K562 (cell line): ENCODE measurements around the gene FEM1B. TPM values are rescaled to one million over a fixed set of nuclear protein-coding genes. Genes with fewer than 3 reads are reported as not detected.

Source experiments
- ATAC-seq: fragments of 200-7000 bp; cut with Tn5 transposase; 3 replicates; pipeline ENCODE4 v1.9.1; 2020; ENCODE audit warnings: moderate library complexity
- BruUV-seq: library from RNA; stranded (reverse); fragments of 400-500 nt; replicated peaks from 2 replicates; lab custom pipeline; 2021; lab: Mats Ljungman, UMichigan
- CTCF ChIA-PET: fragments of 300-600 bp; formaldehyde crosslinking; extraction: SDS; loops from one replicate; lab custom pipeline; 2021; ENCODE audit warnings: low intra/inter-chr PET ratio; lab: Yijun Ruan, JAX
- POLR2A ChIA-PET: fragments of 300-600, 350-650 bp; sonication (Branson Sonifier 250); formaldehyde crosslinking; extraction: SDS; loops from one replicate; lab custom pipeline; 2021; ENCODE audit warnings: antibody characterized with exemption, inconsistent platforms; lab: Yijun Ruan, JAX
- DNase-seq, 4 experiments: peaks; one replicate each; pipeline versions ENCODE4 v3.0.0 to v3.0.0-alpha.2; 2011 to 2018; ENCODE audit warnings: low spot score in 3 of 4, mixed read lengths in 3 of 4; ENCODE audit errors: extremely low read depth in 1 of 4
- FAIRE-seq: peaks from 2 replicates; lab custom pipeline; 2011; peaks lifted over from hg19 to GRCh38; lab: Jason Lieb, UNC
- H2AFZ ChIP-seq: 2 replicates; pipeline ENCODE4 v1.6.0; 2011; ENCODE audit warnings: low read depth, low read length, control low read depth, inconsistent platforms
- H3K27ac ChIP-seq: fragments of 200-600 bp; 3 replicates; pipeline ENCODE4 v1.8.0; 2011; ENCODE audit warnings: low read depth, mild to moderate bottlenecking, control low read depth, inconsistent platforms, low read length, moderate library complexity, mixed read lengths; ENCODE audit errors: extremely low read depth
- H3K27me3 ChIP-seq, 2 experiments: fragments of 300-600 bp in 1 of 2; 2 replicates in 1 of 2; 3 replicates in 1 of 2; pipeline versions ENCODE4 v1.6.0 to v1.8.0; 2011; ENCODE audit warnings: inconsistent platforms in 2 of 2, low read length in 2 of 2, mild to moderate bottlenecking in 1 of 2, mixed read lengths in 1 of 2, moderate library complexity in 1 of 2; ENCODE audit not compliant: control insufficient read depth in 2 of 2, insufficient read depth in 2 of 2
- H3K36me3 ChIP-seq: fragments of 300-600 bp; 3 replicates; pipeline ENCODE4 v1.8.0; 2011; ENCODE audit warnings: mild to moderate bottlenecking, low read length, inconsistent platforms; ENCODE audit not compliant: control insufficient read depth, insufficient read depth
- H3K4me1 ChIP-seq, 2 experiments: fragments of 200-600 bp in 1 of 2; replicated peaks in 1 of 2; 2 replicates in 1 of 2; 3 replicates in 1 of 2; pipeline versions ENCODE4 v1.5.1 to v1.8.0; 2011; ENCODE audit warnings: inconsistent platforms in 2 of 2, low read length in 2 of 2, mild to moderate bottlenecking in 1 of 2, mixed read lengths in 1 of 2, moderate library complexity in 1 of 2; ENCODE audit not compliant: control insufficient read depth in 2 of 2, insufficient read depth in 2 of 2
- H3K4me2 ChIP-seq: 2 replicates; pipeline ENCODE4 v1.6.1; 2011; ENCODE audit warnings: low read length, control low read depth, inconsistent platforms, mixed read lengths; ENCODE audit not compliant: insufficient read depth
- H3K4me3 ChIP-seq: fragments of 200-600 bp; sonication (generic), shearing (Covaris generic); 2 replicates; pipeline ENCODE4 v1.5.1; 2016; ENCODE audit warnings: control low read depth, inconsistent platforms
- H3K79me2 ChIP-seq: fragments of 200-600 bp; 3 replicates; pipeline ENCODE4 v1.8.0; 2011; ENCODE audit warnings: low read length, inconsistent platforms; ENCODE audit not compliant: control insufficient read depth, insufficient read depth
- H3K9ac ChIP-seq, 2 experiments: 2 replicates each; pipeline versions ENCODE4 v1.6.0 to v1.6.1; 2011; ENCODE audit warnings: low read depth in 2 of 2, low read length in 2 of 2, control low read depth in 1 of 2, inconsistent platforms in 1 of 2, mild to moderate bottlenecking in 1 of 2, mixed read lengths in 1 of 2; ENCODE audit not compliant: insufficient read depth in 1 of 2
- H3K9me1 ChIP-seq: one replicate; pipeline ENCODE4 v1.6.0; 2011; ENCODE audit warnings: inconsistent platforms, mild to moderate bottlenecking, low read length, moderate library complexity; ENCODE audit not compliant: control insufficient read depth, insufficient read depth
- H3K9me3 ChIP-seq: replicated peaks from 2 replicates; pipeline ENCODE4 v1.5.1; 2011; ENCODE audit warnings: low read depth, low read length, inconsistent platforms; ENCODE audit not compliant: control insufficient read depth, insufficient read depth
- H4K20me1 ChIP-seq: replicated peaks from 2 replicates; pipeline ENCODE4 v1.6.1; 2011; ENCODE audit warnings: low read length, inconsistent platforms, mixed read lengths; ENCODE audit not compliant: control insufficient read depth, insufficient read depth
- ARHGAP35 ChIP-seq: fragments of 450-650 bp; IDR thresholded peaks from 2 replicates; pipeline ENCODE4 v1.6.1; 2018; ENCODE audit not compliant: partially characterized antibody
- ILF3 ChIP-seq: fragments of 450-650 bp; IDR thresholded peaks from 2 replicates; pipeline ENCODE4 v1.6.1; 2018; ENCODE audit warnings: antibody characterized with exemption, mild to moderate bottlenecking, moderate library complexity, borderline replicate concordance
- KAT7 ChIP-seq: sonication (generic); formaldehyde crosslinking; IDR thresholded peaks from 2 replicates; pipeline ENCODE4 v1.8.0; 2022; ENCODE audit warnings: missing genetic modification reagents, mild to moderate bottlenecking, borderline replicate concordance
- NELFE ChIP-seq: IDR thresholded peaks from 2 replicates; pipeline ENCODE4 v1.6.1; 2011; ENCODE audit warnings: mild to moderate bottlenecking; ENCODE audit not compliant: insufficient read depth, insufficient read length
- RBM22 ChIP-seq: fragments of 200-400 bp; formaldehyde crosslinking; IDR thresholded peaks from 2 replicates; pipeline ENCODE4 v1.6.1; 2018; ENCODE audit warnings: low read length, low read depth; ENCODE audit not compliant: poor library complexity, severe bottlenecking
- STAT5A ChIP-seq: IDR thresholded peaks from 2 replicates; pipeline ENCODE4 v1.6.1; 2012; ENCODE audit warnings: low read length, inconsistent platforms, borderline replicate concordance
- TARDBP ChIP-seq: fragments of 450-650 bp; IDR thresholded peaks from 2 replicates; pipeline ENCODE4 v1.6.1; 2016
- XRCC5 ChIP-seq: fragments of 200-400 bp; formaldehyde crosslinking; IDR thresholded peaks from 2 replicates; pipeline ENCODE4 v1.6.1; 2017; ENCODE audit warnings: low read depth, mild to moderate bottlenecking, low read length
- ZNF696 ChIP-seq: fragments of 250-450 bp; sonication (Bioruptor Pico); conservative IDR thresholded peaks from 2 replicates; pipeline ENCODE4 v1.4.0; 2020; ENCODE audit warnings: mild to moderate bottlenecking, moderate library complexity
- WGBS: fragments of 100-300 bp; shearing (Covaris generic); methylation state at CpG from one replicate; pipeline ENCODE4 v1.1.6; 2016; ENCODE audit warnings: low coverage, mixed read lengths; ENCODE audit not compliant: insufficient coverage; ENCODE audit errors: missing lambda C conversion rate; 5-methylcytosine and 5-hydroxymethylcytosine counted together
- in situ Hi-C: fragments of 300-500 bp; cut with MboI; formaldehyde crosslinking; loops from 4 replicates; pipeline ENCODE4 v1.15.0; 2018; ENCODE audit warnings: inconsistent platforms, mixed read lengths
- intact Hi-C: fragments of 100-400 bp; cut with micrococcal nuclease; formaldehyde crosslinking; loops from 2 replicates; pipeline ENCODE4 v1.14.2; 2022
- polyA plus RNA-seq, 8 experiments: library from polyadenylated mRNA; depleted of rRNA in 4 of 8; stranded (reverse) in 5 of 8; unstranded in 3 of 8; fragments of >200 nt; fragmentation: Nextera tagmentation in 2 of 8; fragmentation: Illumina TruSeq in 1 of 8; extraction: Ambion mirVana in 2 of 8; extraction: Trizol in 1 of 8; gene quantifications; 2 replicates each; pipeline versions ENCODE4 v1.2.1 to v1.2.3, GENCODE V29; 2011 to 2014; ENCODE audit warnings: inconsistent platforms in 1 of 8, missing spikeins in 1 of 8
- total RNA-seq, 7 experiments: library from RNA; depleted of rRNA in 6 of 7; stranded (reverse); fragments of >200 nt in 6 of 7; fragmentation: Illumina TruSeq in 2 of 7; extraction: Trizol in 2 of 7; gene quantifications; 2 replicates each; pipeline versions ENCODE4 v1.2.1 to v1.2.3, GENCODE V29; 2011 to 2021; ENCODE audit warnings: low replicate concordance in 1 of 7
- TF ChIP-seq, protein P1 (sequence below): IDR thresholded peaks from 2 replicates; pipeline ENCODE4 v1.6.1; 2014; ENCODE audit warnings: antibody characterized with exemption
- TF ChIP-seq, protein P2 (sequence below): fragments of 450-650 bp; IDR thresholded peaks from 2 replicates; pipeline ENCODE4 v1.6.1; 2018; ENCODE audit not compliant: partially characterized antibody

FEM1B gene
- total and polyA plus RNA-seq, 9 of the 15 experiments (the other 6 are each of a cell fraction or from before 2014, with no cell fraction given), result 5.9 to 61.6 (median 20.1) TPM

DNA sequence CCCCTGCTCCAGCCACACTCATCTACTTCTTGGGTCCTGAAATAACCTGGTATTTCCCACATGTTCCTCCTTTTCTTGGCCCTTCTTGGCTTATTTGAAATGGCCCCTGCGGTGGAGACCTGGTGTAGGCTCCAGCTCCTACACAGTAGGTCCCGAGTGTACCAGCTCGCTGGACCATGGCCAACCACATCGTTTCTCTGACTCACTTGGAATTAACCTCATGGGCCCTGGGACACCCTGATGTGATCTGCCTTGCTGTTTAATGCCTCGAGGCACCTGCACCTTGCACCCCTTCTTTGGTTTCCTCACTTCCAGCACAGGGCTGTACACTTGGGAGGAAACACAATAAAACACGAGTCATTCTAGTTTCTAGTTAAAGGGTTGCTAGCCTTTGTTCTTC, 60.3 kb downstream of the FEM1B start:
- no TSS peak for BruUV-seq
- 0% methylated on average over 6 of the region's 6 CpGs for WGBS
- TF ChIP-seq TARDBP (no peak), RBM22 (no peak), XRCC5 (no peak), ILF3 (no peak), STAT5A (no peak), NELFE (no peak), KAT7 (no peak), ZNF696 (CRISPR knock-in tag) (no peak), ARHGAP35 (no peak)
- TF ChIP-seq, protein P1, sequence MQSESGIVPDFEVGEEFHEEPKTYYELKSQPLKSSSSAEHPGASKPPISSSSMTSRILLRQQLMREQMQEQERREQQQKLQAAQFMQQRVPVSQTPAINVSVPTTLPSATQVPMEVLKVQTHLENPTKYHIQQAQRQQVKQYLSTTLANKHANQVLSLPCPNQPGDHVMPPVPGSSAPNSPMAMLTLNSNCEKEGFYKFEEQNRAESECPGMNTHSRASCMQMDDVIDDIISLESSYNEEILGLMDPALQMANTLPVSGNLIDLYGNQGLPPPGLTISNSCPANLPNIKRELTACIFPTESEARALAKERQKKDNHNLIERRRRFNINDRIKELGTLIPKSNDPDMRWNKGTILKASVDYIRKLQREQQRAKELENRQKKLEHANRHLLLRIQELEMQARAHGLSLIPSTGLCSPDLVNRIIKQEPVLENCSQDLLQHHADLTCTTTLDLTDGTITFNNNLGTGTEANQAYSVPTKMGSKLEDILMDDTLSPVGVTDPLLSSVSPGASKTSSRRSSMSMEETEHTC, result no peak
- TF ChIP-seq, protein P2, sequence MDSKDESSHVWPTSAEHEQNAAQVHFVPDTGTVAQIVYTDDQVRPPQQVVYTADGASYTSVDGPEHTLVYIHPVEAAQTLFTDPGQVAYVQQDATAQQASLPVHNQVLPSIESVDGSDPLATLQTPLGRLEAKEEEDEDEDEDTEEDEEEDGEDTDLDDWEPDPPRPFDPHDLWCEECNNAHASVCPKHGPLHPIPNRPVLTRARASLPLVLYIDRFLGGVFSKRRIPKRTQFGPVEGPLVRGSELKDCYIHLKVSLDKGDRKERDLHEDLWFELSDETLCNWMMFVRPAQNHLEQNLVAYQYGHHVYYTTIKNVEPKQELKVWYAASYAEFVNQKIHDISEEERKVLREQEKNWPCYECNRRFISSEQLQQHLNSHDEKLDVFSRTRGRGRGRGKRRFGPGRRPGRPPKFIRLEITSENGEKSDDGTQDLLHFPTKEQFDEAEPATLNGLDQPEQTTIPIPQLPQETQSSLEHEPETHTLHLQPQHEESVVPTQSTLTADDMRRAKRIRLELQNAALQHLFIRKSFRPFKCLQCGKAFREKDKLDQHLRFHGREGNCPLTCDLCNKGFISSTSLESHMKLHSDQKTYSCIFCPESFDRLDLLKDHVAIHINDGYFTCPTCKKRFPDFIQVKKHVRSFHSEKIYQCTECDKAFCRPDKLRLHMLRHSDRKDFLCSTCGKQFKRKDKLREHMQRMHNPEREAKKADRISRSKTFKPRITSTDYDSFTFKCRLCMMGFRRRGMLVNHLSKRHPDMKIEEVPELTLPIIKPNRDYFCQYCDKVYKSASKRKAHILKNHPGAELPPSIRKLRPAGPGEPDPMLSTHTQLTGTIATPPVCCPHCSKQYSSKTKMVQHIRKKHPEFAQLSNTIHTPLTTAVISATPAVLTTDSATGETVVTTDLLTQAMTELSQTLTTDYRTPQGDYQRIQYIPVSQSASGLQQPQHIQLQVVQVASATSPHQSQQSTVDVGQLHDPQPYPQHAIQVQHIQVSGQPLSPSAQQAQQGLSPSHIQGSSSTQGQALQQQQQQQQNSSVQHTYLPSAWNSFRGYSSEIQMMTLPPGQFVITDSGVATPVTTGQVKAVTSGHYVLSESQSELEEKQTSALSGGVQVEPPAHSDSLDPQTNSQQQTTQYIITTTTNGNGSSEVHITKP, result no peak
- TF ChIP-seq, all 486 proteins: peak for 0
- intact Hi-C loops (no loop called here), in situ Hi-C loops (no loop called here)
- CTCF ChIA-PET, result no interaction called here
- H3K9ac ChIP-seq, result no peak overlapping the region
- H3K27me3 ChIP-seq, result peaks cover 28 to 87% of the 10 kb centered on the region in 2 experiments
- no peak overlapping the region for H3K4me3 ChIP-seq
- H3K9me1 ChIP-seq, result no peaks in the 10 kb centered on the region
- POLR2A ChIA-PET, result interaction anchor here (1.1 kb wide), 2 partner anchors 15 to 27 kb away, joined by 3 to 4 read pairs; no protein-coding TSS in a partner anchor
- H3K36me3 ChIP-seq, result no peaks in the 10 kb centered on the region
- H3K79me2 ChIP-seq, result no peaks in the 10 kb centered on the region
- FAIRE-seq (no peak), ATAC-seq (no peak), DNase-seq (no peak)
- no peaks in the 10 kb centered on the region for H3K4me1 ChIP-seq
- no peak overlapping the region for H3K27ac ChIP-seq
- no peaks in the 10 kb centered on the region for H3K9me3 ChIP-seq
- H2AFZ ChIP-seq, result no peak overlapping the region
- peaks cover 2% of the 10 kb centered on the region; the same call in 1 of the 2 replicates for H4K20me1 ChIP-seq
- no peak overlapping the region for H3K4me2 ChIP-seq
